Uterus (tissue), 2 donors: ENCODE measurements around the gene AHCYL2.

Source experiments
- POLR2A ChIP-seq, 2 donors: fragments of 450-650 bp; IDR thresholded peaks; one replicate each; pipeline ENCODE4 v1.6.1; 2016; ENCODE audit warnings: antibody characterized with exemption in 2 of 2, mild to moderate bottlenecking in 1 of 2, moderate library complexity in 1 of 2
- TF ChIP-seq, protein P1 (sequence below), 4 experiments: fragments of 200-600 bp in 2 of 4; fragments of 450-650 bp in 2 of 4; sonication (generic) in 2 of 4; IDR thresholded peaks; one replicate each; pipeline ENCODE4 v1.5.1; 2016 to 2019; ENCODE audit warnings: antibody characterized with exemption in 4 of 4, mild to moderate bottlenecking in 2 of 4, moderate library complexity in 1 of 4

DNA sequence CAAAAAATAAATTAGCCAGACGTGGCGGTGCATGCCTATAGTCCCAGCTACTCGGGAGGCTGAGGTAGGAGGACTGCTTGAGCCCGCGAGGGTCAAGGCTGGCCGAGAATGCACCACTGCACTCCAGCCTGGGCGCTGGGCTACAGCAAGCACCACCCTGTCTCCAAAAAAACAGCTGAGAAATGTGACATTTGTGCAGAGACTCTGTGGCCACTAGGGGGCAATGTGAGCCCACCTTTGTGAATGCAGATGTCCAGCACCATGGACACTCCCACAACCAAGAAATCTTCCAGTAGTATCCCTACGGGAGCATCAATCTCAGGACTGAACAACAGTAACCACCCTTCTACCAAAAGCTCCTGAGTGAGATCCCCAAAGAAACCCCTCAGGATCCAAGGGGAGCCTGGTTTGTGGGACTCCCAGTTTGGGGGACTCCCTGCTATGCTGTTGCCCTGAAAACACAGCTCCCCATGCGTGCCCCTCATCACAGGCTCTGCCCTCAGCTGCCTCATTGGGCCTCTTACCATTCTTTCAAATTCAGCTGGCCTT lies 6.2 kb upstream of the AHCYL2 start:
- TF ChIP-seq POLR2A (IDR thresholded peaks at IDR 0.05), result no peak
- TF ChIP-seq, protein P1, sequence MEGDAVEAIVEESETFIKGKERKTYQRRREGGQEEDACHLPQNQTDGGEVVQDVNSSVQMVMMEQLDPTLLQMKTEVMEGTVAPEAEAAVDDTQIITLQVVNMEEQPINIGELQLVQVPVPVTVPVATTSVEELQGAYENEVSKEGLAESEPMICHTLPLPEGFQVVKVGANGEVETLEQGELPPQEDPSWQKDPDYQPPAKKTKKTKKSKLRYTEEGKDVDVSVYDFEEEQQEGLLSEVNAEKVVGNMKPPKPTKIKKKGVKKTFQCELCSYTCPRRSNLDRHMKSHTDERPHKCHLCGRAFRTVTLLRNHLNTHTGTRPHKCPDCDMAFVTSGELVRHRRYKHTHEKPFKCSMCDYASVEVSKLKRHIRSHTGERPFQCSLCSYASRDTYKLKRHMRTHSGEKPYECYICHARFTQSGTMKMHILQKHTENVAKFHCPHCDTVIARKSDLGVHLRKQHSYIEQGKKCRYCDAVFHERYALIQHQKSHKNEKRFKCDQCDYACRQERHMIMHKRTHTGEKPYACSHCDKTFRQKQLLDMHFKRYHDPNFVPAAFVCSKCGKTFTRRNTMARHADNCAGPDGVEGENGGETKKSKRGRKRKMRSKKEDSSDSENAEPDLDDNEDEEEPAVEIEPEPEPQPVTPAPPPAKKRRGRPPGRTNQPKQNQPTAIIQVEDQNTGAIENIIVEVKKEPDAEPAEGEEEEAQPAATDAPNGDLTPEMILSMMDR (IDR thresholded peaks at IDR 0.05), result peak; percentile 77 to 90 (median 88)
